ENCODE measurements around the gene NTM.

Gene NTM

GRCh38 chr11:131593301-131593700 lies 222.9 kb downstream of the NTM start (continued):
- TF ChIP-seq ZNF623 (tag by site-specific recombination; IDR thresholded peaks at IDR 0.05) (no peak), ZNF624 (tag by site-specific recombination; IDR thresholded peaks at IDR 0.05) (no peak), ZNF266 (tag by site-specific recombination; IDR thresholded peaks at IDR 0.05; ENCODE audit: low read depth) (no peak), YY2 (tag by site-specific recombination; IDR thresholded peaks at IDR 0.05) (no peak), ZNF398 (tag by site-specific recombination; IDR thresholded peaks at IDR 0.05) (no peak), ZBTB6 (tag by site-specific recombination; IDR thresholded peaks at IDR 0.05) (no peak), ZNF513 (tag by site-specific recombination; IDR thresholded peaks at IDR 0.05) (no peak)

- ChIA-PET CTCF (interaction anchor here (0.6 to 2.2 kb wide), 4 partner anchors 10 to 236 kb away, joined by 3 to 8 read pairs (median 3); no protein-coding TSS in a partner anchor), POLR2A (no interaction called here)
- no peak overlapping the region for H3K4me3 ChIP-seq (ENCODE audit: low read depth, low read length)
- no peak overlapping the region for H3K27ac ChIP-seq (ENCODE audit: extremely low read depth, low read depth, low read length)
- no peak for TF ChIP-seq ZNF354C (tag by site-specific recombination; IDR thresholded peaks at IDR 0.05; ENCODE audit: borderline replicate concordance, low read depth)
- TF ChIP-seq ZNF626 (tag by site-specific recombination; IDR thresholded peaks at IDR 0.05), result no peak
- TF ChIP-seq ZNF624 (tag by site-specific recombination; IDR thresholded peaks at IDR 0.05), result no peak
- H3K4me1 ChIP-seq (ENCODE audit: control insufficient read depth, insufficient read depth, low read length), result no peaks in the 10 kb centered on the region
- no peaks in the 10 kb centered on the region for H3K36me3 ChIP-seq (ENCODE audit: control insufficient read depth in 2 of 2, insufficient read depth in 1 of 2, low read length in 2 of 2)
- no peaks in the 10 kb centered on the region for H3K9me3 ChIP-seq (ENCODE audit: control insufficient read depth, insufficient read depth, low read depth, low read length)
These were observed 225.4 kb downstream of the NTM start for GRCh38 chr11:131595797-131596196.

GRCh38 chr11:131597890-131598289 lies 227.5 kb downstream of the NTM start:
- Histone ChIP-seq H3K36me3 (ENCODE audit: control insufficient read depth in 2 of 2, insufficient read depth in 1 of 2, low read length in 2 of 2) (no peaks in the 10 kb centered on the region), H3K9me3 (ENCODE audit: control insufficient read depth, insufficient read depth, low read depth, low read length) (no peaks in the 10 kb centered on the region), H3K27ac (ENCODE audit: extremely low read depth, low read depth, low read length) (no peak overlapping the region), H3K4me1 (ENCODE audit: control insufficient read depth, insufficient read depth, low read length) (no peaks in the 10 kb centered on the region), H3K4me3 (ENCODE audit: low read depth, low read length) (no peak overlapping the region)
- ChIA-PET CTCF (no interaction called here), POLR2A (no interaction called here)
- TF ChIP-seq ZSCAN18 (tag by site-specific recombination; IDR thresholded peaks at IDR 0.05), result no peak
- no peak for TF ChIP-seq ZNF555 (tag by site-specific recombination; conservative IDR thresholded peaks at IDR 0.05)
- TF ChIP-seq ZNF843 (tag by site-specific recombination; IDR thresholded peaks at IDR 0.05), result no peak
- TF ChIP-seq MYNN (tag by site-specific recombination; IDR thresholded peaks at IDR 0.05; ENCODE audit: borderline replicate concordance), result no peak
- no peak for TF ChIP-seq GLI4 (tag by site-specific recombination; IDR thresholded peaks at IDR 0.05)
- no peak for TF ChIP-seq ZNF626 (tag by site-specific recombination; IDR thresholded peaks at IDR 0.05)
- TF ChIP-seq GLI2 (tag by site-specific recombination; IDR thresholded peaks at IDR 0.05; ENCODE audit: borderline replicate concordance, low read depth), result no peak
- no peak for TF ChIP-seq YY1 (tag by site-specific recombination; IDR thresholded peaks at IDR 0.05)
- no peak for TF ChIP-seq KLF9 (tag by site-specific recombination; IDR thresholded peaks at IDR 0.05; ENCODE audit: low read depth)
- no peak for TF ChIP-seq HOXC10 (CRISPR knock-in tag; IDR thresholded peaks at IDR 0.05)
- TF ChIP-seq TSHZ1 (tag by site-specific recombination; IDR thresholded peaks at IDR 0.05; ENCODE audit: borderline replicate concordance), result no peak
- no peak for TF ChIP-seq ZNF148 (tag by site-specific recombination; IDR thresholded peaks at IDR 0.05; ENCODE audit: borderline replicate concordance)
- no peak for TF ChIP-seq MEIS1 (CRISPR knock-in tag; IDR thresholded peaks at IDR 0.05; ENCODE audit: borderline replicate concordance)

Data from HEK293 (cell line).